HCT116 (cell line): ENCODE measurements around the gene IGFBP6. TPM values are rescaled to one million over a fixed set of nuclear protein-coding genes. Genes with fewer than 3 reads are reported as not detected.

Experiments
- ATAC-seq: fragments of 200-7000 bp; cut with Tn5 transposase; 2 replicates; pipeline ENCODE4 v1.9.1; 2020; ENCODE audit warnings: mild to moderate bottlenecking, moderate library complexity
- BruUV-seq: library from RNA; stranded (reverse); fragments of 400-500 nt; replicated peaks from 2 replicates; lab custom pipeline; 2021; lab: Mats Ljungman, UMichigan
- CTCF ChIA-PET: fragments of 300-600 bp; sonication (Branson Sonifier 250); formaldehyde crosslinking; loops from one replicate; lab custom pipeline; 2021; ENCODE audit warnings: antibody characterized with exemption; lab: Charles Lee
- POLR2A ChIA-PET: fragments of 300-600, 350-600 bp; sonication (Branson Sonifier 250); formaldehyde crosslinking; loops from one replicate; lab custom pipeline; 2021; ENCODE audit warnings: antibody characterized with exemption; lab: Charles Lee
- RAD21 ChIA-PET, 2 experiments: fragments of 300-600 bp; sonication (Branson Sonifier 250); formaldehyde crosslinking; loops; one replicate each; lab custom pipeline; 2023; ENCODE audit warnings: low total read pairs in 2 of 2; ENCODE audit not compliant: uncharacterized antibody in 2 of 2, unreplicated experiment in 2 of 2, low non-redundant PET in 1 of 2; lab: Charles Lee
- DNase-seq: peaks from one replicate; pipeline ENCODE4 v3.0.0-alpha.2; 2010; ENCODE audit warnings: low read depth, low spot score
- H2AFZ ChIP-seq: fragments of 200-600 bp; shearing (Covaris generic), sonication (generic); 2 replicates; pipeline ENCODE4 v1.6.1; 2017; ENCODE audit warnings: low read depth, mixed run types, mixed read lengths, antibody characterized with exemption, low read length; ENCODE audit not compliant: poor library complexity, severe bottlenecking
- H3K27ac ChIP-seq: 2 replicates; pipeline ENCODE4 v1.5.1; 2012; ENCODE audit warnings: low read depth, low read length
- H3K27me3 ChIP-seq: fragments of 200-600 bp; sonication (generic); 2 replicates; pipeline ENCODE4 v1.6.1; 2016; ENCODE audit warnings: mixed run types, low read length, mixed read lengths; ENCODE audit not compliant: insufficient read depth
- H3K36me3 ChIP-seq, 2 experiments: fragments of 200-500 bp in 1 of 2; fragments of 200-600 bp in 1 of 2; sonication (Bioruptor generic) in 1 of 2; sonication (generic) in 1 of 2; 2 replicates each; pipeline versions ENCODE4 v1.5.1 to v1.6.1; 2014 to 2016; ENCODE audit warnings: low read length in 2 of 2, inconsistent platforms in 1 of 2, mixed read lengths in 1 of 2, mixed run types in 1 of 2; ENCODE audit not compliant: insufficient read depth in 2 of 2, control insufficient read depth in 1 of 2
- H3K4me1 ChIP-seq, 2 experiments: fragments of 200-600 bp in 1 of 2; sonication (generic) in 1 of 2; 2 replicates each; pipeline versions ENCODE4 v1.5.1 to v1.6.1; 2012 to 2017; ENCODE audit warnings: low read length in 2 of 2, inconsistent platforms in 1 of 2, mild to moderate bottlenecking in 1 of 2, mixed read lengths in 1 of 2, mixed run types in 1 of 2, moderate library complexity in 1 of 2; ENCODE audit not compliant: insufficient read depth in 2 of 2, control insufficient read depth in 1 of 2
- H3K4me2 ChIP-seq: fragments of 200-600 bp; sonication (generic); 2 replicates; pipeline ENCODE4 v1.6.1; 2017; ENCODE audit warnings: mixed run types, low read length, mixed read lengths
- H3K4me3 ChIP-seq, 2 experiments: fragments of 200-600 bp in 1 of 2; sonication (generic) in 1 of 2; replicated peaks in 1 of 2; 2 replicates each; pipeline ENCODE4 v1.5.1; 2011 to 2016; ENCODE audit warnings: low read length in 2 of 2, control low read depth in 1 of 2, low read depth in 1 of 2, mild to moderate bottlenecking in 1 of 2, mixed read lengths in 1 of 2, mixed run types in 1 of 2
- H3K79me2 ChIP-seq: fragments of 200-600 bp; sonication (generic); 2 replicates; pipeline ENCODE4 v1.6.1; 2017; ENCODE audit warnings: mild to moderate bottlenecking, mixed run types, low read length, moderate library complexity, mixed read lengths; ENCODE audit not compliant: insufficient read depth
- H3K9ac ChIP-seq: fragments of 200-600 bp; sonication (generic); 2 replicates; pipeline ENCODE4 v1.6.1; 2016; ENCODE audit warnings: low read length, mixed read lengths
- H3K9me2 ChIP-seq: fragments of 200-600 bp; sonication (generic), shearing (Covaris generic); 2 replicates; pipeline ENCODE4 v1.6.1; 2017; ENCODE audit warnings: mixed run types, mild to moderate bottlenecking, moderate library complexity; ENCODE audit not compliant: insufficient read depth
- H3K9me3 ChIP-seq, 2 experiments: fragments of 200-500 bp in 1 of 2; fragments of 200-600 bp in 1 of 2; sonication (Bioruptor generic) in 1 of 2; sonication (generic) in 1 of 2; 2 replicates each; pipeline ENCODE4 v1.6.1; 2014 to 2017; ENCODE audit warnings: low read length in 2 of 2, mixed read lengths in 2 of 2, inconsistent platforms in 1 of 2, low read depth in 1 of 2, mild to moderate bottlenecking in 1 of 2, mixed run types in 1 of 2, moderate library complexity in 1 of 2; ENCODE audit not compliant: control insufficient read depth in 1 of 2, insufficient read depth in 1 of 2
- H4K20me1 ChIP-seq: fragments of 200-600 bp; sonication (generic), shearing (Covaris generic); 2 replicates; pipeline ENCODE4 v1.6.1; 2017; ENCODE audit warnings: mixed run types, mild to moderate bottlenecking, moderate library complexity; ENCODE audit not compliant: insufficient read depth
- CBX3 ChIP-seq: IDR thresholded peaks from 2 replicates; pipeline ENCODE4 v1.6.1; 2012; ENCODE audit warnings: low read depth
- CEBPB ChIP-seq: IDR thresholded peaks from 2 replicates; pipeline ENCODE4 v1.6.1; 2012; ENCODE audit warnings: low read depth
- EGR1 ChIP-seq: IDR thresholded peaks from 2 replicates; pipeline ENCODE4 v1.6.1; 2012; ENCODE audit warnings: low read depth
- EZH2phosphoT487 ChIP-seq: fragments of 200-600 bp; IDR thresholded peaks from 2 replicates; pipeline ENCODE4 v1.6.1; 2018; ENCODE audit warnings: antibody characterized with exemption, borderline replicate concordance
- SIN3A ChIP-seq: IDR thresholded peaks from 2 replicates; pipeline ENCODE4 v1.6.1; 2012; ENCODE audit warnings: low read depth
- SP1 ChIP-seq: IDR thresholded peaks from 2 replicates; pipeline ENCODE4 v1.6.1; 2012; ENCODE audit warnings: low read depth
- SRF ChIP-seq: IDR thresholded peaks from 2 replicates; pipeline ENCODE4 v1.6.1; 2012; ENCODE audit warnings: low read depth
- TCF7L2 ChIP-seq: IDR thresholded peaks from 2 replicates; pipeline ENCODE4 v1.7.0; 2011; ENCODE audit warnings: borderline replicate concordance, inconsistent platforms; ENCODE audit not compliant: insufficient read depth, insufficient read length; ENCODE audit errors: extremely low read depth
- ZNF274 ChIP-seq: fragments of 200-500 bp; sonication (Bioruptor generic); IDR thresholded peaks from 2 replicates; pipeline ENCODE4 v1.6.1; 2014; ENCODE audit warnings: mild to moderate bottlenecking, low read depth, low read length, inconsistent platforms
- intact Hi-C: fragments of 100-400 bp; cut with micrococcal nuclease; formaldehyde crosslinking; loops from 2 replicates; pipeline ENCODE4 v1.10.0; 2022
- total RNA-seq: library from RNA; stranded (reverse); gene quantifications from one replicate; pipeline ENCODE4 v1.2.1, GENCODE V29; 2021; ENCODE audit not compliant: unreplicated experiment
- TF ChIP-seq, protein P1 (sequence below): IDR thresholded peaks from 2 replicates; pipeline ENCODE4 v1.6.1; 2012; ENCODE audit warnings: low read depth

Gene IGFBP6
- total RNA-seq, 1 experiment from 2014 or later = 83.4 TPM

DNA sequence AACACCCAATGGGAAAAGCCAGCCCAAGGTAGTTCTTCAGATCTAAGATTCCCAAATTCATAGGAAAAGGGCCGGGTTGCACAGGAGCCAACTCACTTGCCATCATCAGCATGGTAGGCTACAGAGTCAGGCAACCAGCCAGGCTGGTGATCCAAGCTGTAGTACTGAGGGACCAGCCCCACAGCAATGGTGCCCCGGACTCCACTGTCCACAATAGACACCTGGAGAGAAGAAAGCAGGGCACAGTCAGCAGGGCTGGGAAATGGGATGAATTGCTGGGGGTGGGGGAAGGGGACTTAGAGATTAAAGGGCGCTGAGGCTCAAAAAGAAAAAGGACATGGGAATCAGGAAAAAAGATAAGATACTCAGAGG lies 22.5 kb upstream of the IGFBP6 start:
- H3K36me3 ChIP-seq = peaks cover 9 to 36% of the 10 kb centered on the region in 2 experiments; a peak in 2 of 4 replicates
- CTCF ChIA-PET = no interaction called here
- no peak overlapping the region for H3K4me3 ChIP-seq
- no peak overlapping the region for H3K27ac ChIP-seq
- intact Hi-C loops = no loop called here
- no TSS peak for BruUV-seq
- no peaks in the 10 kb centered on the region for H3K9me2 ChIP-seq
- no peak overlapping the region for H3K4me2 ChIP-seq
- no peaks in the 10 kb centered on the region for H3K27me3 ChIP-seq
- no peaks in the 10 kb centered on the region for H4K20me1 ChIP-seq
- TF ChIP-seq SP1 = no peak
- no peak for TF ChIP-seq SIN3A
- no peak for TF ChIP-seq SRF
- TF ChIP-seq CEBPB = no peak
- TF ChIP-seq ZNF274 = no peak
- TF ChIP-seq, protein P1, sequence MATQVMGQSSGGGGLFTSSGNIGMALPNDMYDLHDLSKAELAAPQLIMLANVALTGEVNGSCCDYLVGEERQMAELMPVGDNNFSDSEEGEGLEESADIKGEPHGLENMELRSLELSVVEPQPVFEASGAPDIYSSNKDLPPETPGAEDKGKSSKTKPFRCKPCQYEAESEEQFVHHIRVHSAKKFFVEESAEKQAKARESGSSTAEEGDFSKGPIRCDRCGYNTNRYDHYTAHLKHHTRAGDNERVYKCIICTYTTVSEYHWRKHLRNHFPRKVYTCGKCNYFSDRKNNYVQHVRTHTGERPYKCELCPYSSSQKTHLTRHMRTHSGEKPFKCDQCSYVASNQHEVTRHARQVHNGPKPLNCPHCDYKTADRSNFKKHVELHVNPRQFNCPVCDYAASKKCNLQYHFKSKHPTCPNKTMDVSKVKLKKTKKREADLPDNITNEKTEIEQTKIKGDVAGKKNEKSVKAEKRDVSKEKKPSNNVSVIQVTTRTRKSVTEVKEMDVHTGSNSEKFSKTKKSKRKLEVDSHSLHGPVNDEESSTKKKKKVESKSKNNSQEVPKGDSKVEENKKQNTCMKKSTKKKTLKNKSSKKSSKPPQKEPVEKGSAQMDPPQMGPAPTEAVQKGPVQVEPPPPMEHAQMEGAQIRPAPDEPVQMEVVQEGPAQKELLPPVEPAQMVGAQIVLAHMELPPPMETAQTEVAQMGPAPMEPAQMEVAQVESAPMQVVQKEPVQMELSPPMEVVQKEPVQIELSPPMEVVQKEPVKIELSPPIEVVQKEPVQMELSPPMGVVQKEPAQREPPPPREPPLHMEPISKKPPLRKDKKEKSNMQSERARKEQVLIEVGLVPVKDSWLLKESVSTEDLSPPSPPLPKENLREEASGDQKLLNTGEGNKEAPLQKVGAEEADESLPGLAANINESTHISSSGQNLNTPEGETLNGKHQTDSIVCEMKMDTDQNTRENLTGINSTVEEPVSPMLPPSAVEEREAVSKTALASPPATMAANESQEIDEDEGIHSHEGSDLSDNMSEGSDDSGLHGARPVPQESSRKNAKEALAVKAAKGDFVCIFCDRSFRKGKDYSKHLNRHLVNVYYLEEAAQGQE = no peak
- TF ChIP-seq CBX3 = no peak
- TF ChIP-seq TCF7L2 = no peak
- TF ChIP-seq EGR1 = no peak
- TF ChIP-seq EZH2phosphoT487 = no peak
- no peak overlapping the region for H2AFZ ChIP-seq
- peaks cover 10 to 38% of the 10 kb centered on the region in 2 experiments for H3K4me1 ChIP-seq
- H3K79me2 ChIP-seq = peaks cover 21% of the 10 kb centered on the region; the same call in 1 of the 2 replicates
- no peak overlapping the region for H3K9ac ChIP-seq
- RAD21 ChIA-PET = no interaction called here
- POLR2A ChIA-PET = interaction anchor here (1.1 kb wide), 1 partner anchor 20 kb away, joined by 3 read pairs; no protein-coding TSS in a partner anchor
- H3K9me3 ChIP-seq = no peaks in the 10 kb centered on the region
- ATAC-seq (no peak), DNase-seq (no peak)
